T-helper 17 cell (primary cell): ENCODE data around the gene PDXP. TPM values are rescaled to one million over a fixed set of nuclear protein-coding genes. Genes with fewer than 3 reads are reported as not detected.

ENCODE experiments used
- ATAC-seq: fragments of 150-1000 bp; cut with Tn5 transposase; 2 replicates; pipeline ENCODE4 v1.10.0; 2021; ENCODE audit warnings: mild to moderate bottlenecking, moderate library complexity
- DNase-seq, 3 donors: peaks; one replicate each; pipeline versions ENCODE4 v3.0.0 to v3.0.0-alpha.2; 2020 to 2021
- H3K9me3 ChIP-seq: one replicate; pipeline ENCODE4 v1.7.0; 2013; ENCODE audit warnings: low read length, mild to moderate bottlenecking; ENCODE audit not compliant: control insufficient read depth, poor library complexity, severe bottlenecking
- H3K27ac Mint-ChIP-seq: one replicate; pipeline ENCODE4 v1.8.0; 2022; ENCODE audit warnings: mild to moderate bottlenecking, moderate library complexity, mixed read lengths
- H3K27me3 Mint-ChIP-seq: one replicate; pipeline ENCODE4 v1.8.0; 2022; ENCODE audit warnings: mixed read lengths
- H3K36me3 Mint-ChIP-seq: one replicate; pipeline ENCODE4 v1.8.0; 2022; ENCODE audit warnings: low read depth, mixed read lengths
- H3K4me1 Mint-ChIP-seq: one replicate; pipeline ENCODE4 v1.8.0; 2022; ENCODE audit warnings: mild to moderate bottlenecking, mixed read lengths
- H3K4me3 Mint-ChIP-seq: one replicate; pipeline ENCODE4 v1.8.0; 2022; ENCODE audit warnings: mild to moderate bottlenecking, moderate library complexity, mixed read lengths
- total RNA-seq, 4 donors: library from RNA in 2 of 4; stranded (reverse) in 2 of 4; gene quantifications; one replicate each; pipeline ENCODE4 v1.2.3 and lab custom pipeline; 2022 to 2026

PDXP gene
- total RNA-seq, 2 donors from 2014 or later = 2.6 to 3.0 TPM

- ATAC-seq (peak; percentile 43), DNase-seq (peak; percentile 34 to 50 (median 47))
- peaks cover 40% of the 10 kb centered on the region for H3K4me1 Mint-ChIP-seq
- peak within 1 kb of the TSS; percentile 97 for H3K4me3 Mint-ChIP-seq
- H3K9me3 ChIP-seq = no peaks in the 10 kb centered on the region
- no peaks in the 10 kb centered on the region for H3K27me3 Mint-ChIP-seq
- peak within 1 kb of the TSS; percentile 95 for H3K27ac Mint-ChIP-seq
- peaks cover 2% of the 10 kb centered on the region for H3K36me3 Mint-ChIP-seq
Observed at GRCh38 chr22:37674951-37675929, 16.7 kb downstream of the PDXP start, which contains the start of gene LGALS1. TSS of gene LGALS1 (plus strand) at chr22:37675636. CDS start at chr22:37675703, 67 bp downstream.

GRCh38 chr22:37675930-37676735, 17.6 kb downstream of the PDXP start:
- Mint-ChIP-seq H3K27ac (peak overlapping the region; percentile 95), H3K4me1 (peaks cover 38% of the 10 kb centered on the region), H3K36me3 (peaks cover 2% of the 10 kb centered on the region), H3K4me3 (peak overlapping the region; percentile 97), H3K27me3 (no peaks in the 10 kb centered on the region)
- no peaks in the 10 kb centered on the region for H3K9me3 ChIP-seq
- DNase-seq = no peak
- no peak for ATAC-seq

GRCh38 chr22:37676736-37677492, 18.4 kb downstream of the PDXP start:
- Mint-ChIP-seq H3K27me3 (no peaks in the 10 kb centered on the region), H3K36me3 (peaks cover 2% of the 10 kb centered on the region), H3K4me1 (peaks cover 41% of the 10 kb centered on the region), H3K27ac (peak overlapping the region; percentile 95), H3K4me3 (peak overlapping the region; percentile 97)
- H3K9me3 ChIP-seq = no peaks in the 10 kb centered on the region
- DNase-seq (peak; percentile 85 to 91 (median 87)), ATAC-seq (peak; percentile 89)

- DNase-seq = no peak
- Mint-ChIP-seq H3K4me1 (peaks cover 35% of the 10 kb centered on the region), H3K4me3 (peak overlapping the region; percentile 97), H3K27me3 (no peaks in the 10 kb centered on the region), H3K27ac (peak overlapping the region; percentile 95), H3K36me3 (peaks cover 2% of the 10 kb centered on the region)
- H3K9me3 ChIP-seq = no peaks in the 10 kb centered on the region
- ATAC-seq = peak; percentile 68
Observed at GRCh38 chr22:37677493-37677974, 19.0 kb downstream of the PDXP start.

- Mint-ChIP-seq H3K4me3 (no peak overlapping the region), H3K27me3 (no peaks in the 10 kb centered on the region), H3K4me1 (peaks cover 33% of the 10 kb centered on the region), H3K36me3 (peaks cover 2% of the 10 kb centered on the region), H3K27ac (peak overlapping the region; percentile 95)
- no peaks in the 10 kb centered on the region for H3K9me3 ChIP-seq
- ATAC-seq (no peak), DNase-seq (no peak)
Observed at GRCh38 chr22:37678372-37678771, 19.8 kb downstream of the PDXP start.

- no peak for ATAC-seq
- peaks cover 2% of the 10 kb centered on the region for H3K36me3 Mint-ChIP-seq
- H3K9me3 ChIP-seq = no peaks in the 10 kb centered on the region
- DNase-seq = no peak
- no peak overlapping the region for H3K4me3 Mint-ChIP-seq
- H3K27ac Mint-ChIP-seq = peak overlapping the region; percentile 11
- H3K27me3 Mint-ChIP-seq = no peaks in the 10 kb centered on the region
- H3K4me1 Mint-ChIP-seq = peaks cover 25% of the 10 kb centered on the region
Observed at GRCh38 chr22:37679670-37680069, 21.1 kb downstream of the PDXP start.

GRCh38 chr22:37680191-37680851, 21.8 kb downstream of the PDXP start:
- Mint-ChIP-seq H3K27me3 (no peaks in the 10 kb centered on the region), H3K36me3 (peaks cover 2% of the 10 kb centered on the region), H3K4me3 (no peak overlapping the region), H3K27ac (peak overlapping the region; percentile 11), H3K4me1 (peaks cover 22% of the 10 kb centered on the region)
- DNase-seq (no peak), ATAC-seq (no peak)
- H3K9me3 ChIP-seq = no peaks in the 10 kb centered on the region

GRCh38 chr22:37681001-37681424, 22.5 kb downstream of the PDXP start:
- Mint-ChIP-seq H3K27me3 (no peaks in the 10 kb centered on the region), H3K4me3 (no peak overlapping the region), H3K27ac (peak overlapping the region; percentile 47), H3K36me3 (peaks cover 3% of the 10 kb centered on the region), H3K4me1 (peaks cover 20% of the 10 kb centered on the region)
- DNase-seq (no peak), ATAC-seq (no peak)
- no peaks in the 10 kb centered on the region for H3K9me3 ChIP-seq

GRCh38 chr22:37681556-37682049, 23.1 kb downstream of the PDXP start:
- ATAC-seq (peak; percentile 19), DNase-seq (peak; percentile 46 to 65 (median 56))
- no peaks in the 10 kb centered on the region for H3K27me3 Mint-ChIP-seq
- H3K4me1 Mint-ChIP-seq = peaks cover 20% of the 10 kb centered on the region
- no peaks in the 10 kb centered on the region for H3K9me3 ChIP-seq
- no peak overlapping the region for H3K4me3 Mint-ChIP-seq
- peaks cover 4% of the 10 kb centered on the region for H3K36me3 Mint-ChIP-seq
- H3K27ac Mint-ChIP-seq = peak overlapping the region; percentile 47

GRCh38 chr22:37684803-37685615, 26.5 kb downstream of the PDXP start:
- DNase-seq (no peak), ATAC-seq (no peak)
- H3K36me3 Mint-ChIP-seq = peaks cover 4% of the 10 kb centered on the region
- peak overlapping the region; percentile 97 for H3K27ac Mint-ChIP-seq
- H3K4me3 Mint-ChIP-seq = peak overlapping the region; percentile 97
- H3K27me3 Mint-ChIP-seq = no peaks in the 10 kb centered on the region
- no peaks in the 10 kb centered on the region for H3K9me3 ChIP-seq
- peaks cover 20% of the 10 kb centered on the region for H3K4me1 Mint-ChIP-seq
